Astrocyte (in vitro differentiated cells and primary cell): ENCODE measurements around the gene TBXAS1. TPM values are rescaled to one million over a fixed set of nuclear protein-coding genes. Genes with fewer than 3 reads are reported as not detected.

Experiments used
- DNase-seq: peaks from one replicate; pipeline ENCODE4 v3.0.0-alpha.2; 2010; ENCODE audit warnings: low read depth
- FAIRE-seq: peaks from 2 replicates; lab custom pipeline; 2011; peaks lifted over from hg19 to GRCh38; lab: Jason Lieb, UNC
- H2AFZ ChIP-seq: 2 replicates; pipeline ENCODE4 v1.6.0; 2012; ENCODE audit warnings: low read depth, low read length, inconsistent platforms
- H3K27ac ChIP-seq: 2 replicates; pipeline ENCODE4 v1.5.1; 2011; ENCODE audit warnings: low read depth, low read length, inconsistent platforms
- H3K27me3 ChIP-seq: 2 replicates; pipeline ENCODE4 v1.6.0; 2011; ENCODE audit warnings: low read length, inconsistent platforms; ENCODE audit not compliant: insufficient read depth
- H3K36me3 ChIP-seq: 2 replicates; pipeline ENCODE4 v1.5.1; 2011; ENCODE audit warnings: low read length, inconsistent platforms; ENCODE audit not compliant: insufficient read depth
- H3K4me1 ChIP-seq: 2 replicates; pipeline ENCODE4 v1.5.1; 2011; ENCODE audit warnings: low read length, inconsistent platforms; ENCODE audit not compliant: insufficient read depth
- H3K4me2 ChIP-seq: 2 replicates; pipeline ENCODE4 v1.6.0; 2012; ENCODE audit warnings: low read length, inconsistent platforms
- H3K4me3 ChIP-seq: 2 replicates; pipeline ENCODE4 v1.5.1; 2011; ENCODE audit warnings: low read depth, mild to moderate bottlenecking, low read length, inconsistent platforms; ENCODE audit not compliant: insufficient read depth
- H3K79me2 ChIP-seq: 2 replicates; pipeline ENCODE4 v1.6.0; 2012; ENCODE audit warnings: mild to moderate bottlenecking, low read length, inconsistent platforms; ENCODE audit not compliant: insufficient read depth
- H3K9ac ChIP-seq: 2 replicates; pipeline ENCODE4 v1.6.0; 2012; ENCODE audit warnings: mild to moderate bottlenecking, low read length, inconsistent platforms
- H3K9me3 ChIP-seq: 2 replicates; pipeline ENCODE4 v1.5.1; 2012; ENCODE audit warnings: low read depth, mild to moderate bottlenecking, low read length, inconsistent platforms; ENCODE audit not compliant: insufficient read depth
- H4K20me1 ChIP-seq: 2 replicates; pipeline ENCODE4 v1.6.0; 2012; ENCODE audit warnings: low read length, inconsistent platforms; ENCODE audit not compliant: insufficient read depth
- H3K27ac Mint-ChIP-seq: one replicate; pipeline ENCODE4 v1.8.0; 2021; ENCODE audit warnings: mild to moderate bottlenecking, mixed read lengths; ENCODE audit not compliant: unreplicated experiment
- H3K27me3 Mint-ChIP-seq: one replicate; pipeline ENCODE4 v1.8.0; 2021; ENCODE audit warnings: low read depth, mixed read lengths; ENCODE audit not compliant: unreplicated experiment
- H3K36me3 Mint-ChIP-seq: one replicate; pipeline ENCODE4 v1.8.0; 2021; ENCODE audit warnings: low read depth, mixed read lengths; ENCODE audit not compliant: unreplicated experiment
- H3K4me1 Mint-ChIP-seq: one replicate; pipeline ENCODE4 v1.8.0; 2021; ENCODE audit warnings: low read depth, mixed read lengths; ENCODE audit not compliant: unreplicated experiment
- H3K4me3 Mint-ChIP-seq: one replicate; pipeline ENCODE4 v1.8.0; 2021; ENCODE audit warnings: mild to moderate bottlenecking, moderate library complexity, mixed read lengths; ENCODE audit not compliant: unreplicated experiment
- H3K9me3 Mint-ChIP-seq: one replicate; pipeline ENCODE4 v1.8.0; 2021; ENCODE audit warnings: mild to moderate bottlenecking, mixed read lengths; ENCODE audit not compliant: unreplicated experiment
- EZH2 ChIP-seq: IDR thresholded peaks from 2 replicates; pipeline ENCODE4 v1.6.1; 2012; ENCODE audit warnings: mild to moderate bottlenecking, low read length, inconsistent platforms; ENCODE audit not compliant: insufficient read depth
- total RNA-seq: library from RNA; stranded (reverse); gene quantifications from 2 replicates; pipeline ENCODE4 v1.2.1, GENCODE V29; 2021
- TF ChIP-seq, protein P1 (sequence below): IDR thresholded peaks from 2 replicates; pipeline ENCODE4 v1.5.1; 2011; ENCODE audit warnings: low read depth, mild to moderate bottlenecking, inconsistent platforms, low read length, moderate library complexity; ENCODE audit not compliant: insufficient read depth

The TBXAS1 gene
- total RNA-seq, 1 donor from 2014 or later, result 1.1 TPM

DNA sequence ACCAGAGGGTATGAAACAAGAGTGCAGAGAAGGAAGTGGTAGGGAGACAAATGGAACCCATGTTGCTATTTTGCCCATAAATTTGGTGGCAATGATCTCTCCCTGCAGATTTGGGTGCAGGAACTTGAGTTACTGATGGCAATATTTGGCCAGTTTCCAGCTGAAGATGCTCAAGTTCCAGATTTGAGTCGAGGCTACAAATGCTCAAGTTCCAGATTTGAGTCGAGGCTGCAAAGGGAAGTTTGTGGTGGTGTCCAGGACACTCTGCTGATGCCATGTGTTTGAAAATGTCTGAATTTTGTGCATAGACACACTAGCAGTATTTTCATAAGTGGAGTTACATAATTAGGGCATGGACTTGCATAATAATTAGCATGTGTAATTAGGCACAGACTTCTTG is 40.8 kb downstream of the TBXAS1 start:
- Histone ChIP-seq H3K4me2 (no peak overlapping the region), H3K27ac (no peak overlapping the region), H3K36me3 (no peaks in the 10 kb centered on the region), H3K9ac (no peak overlapping the region), H3K4me1 (no peaks in the 10 kb centered on the region), H2AFZ (no peak overlapping the region), H3K27me3 (no peaks in the 10 kb centered on the region), H4K20me1 (no peaks in the 10 kb centered on the region), H3K4me3 (no peak overlapping the region), H3K79me2 (no peaks in the 10 kb centered on the region), H3K9me3 (peaks cover 4% of the 10 kb centered on the region)
- H3K9me3 Mint-ChIP-seq, result peaks cover 9% of the 10 kb centered on the region
- H3K4me1 Mint-ChIP-seq, result peaks cover 7% of the 10 kb centered on the region
- H3K4me3 Mint-ChIP-seq, result no peak overlapping the region
- no peak for FAIRE-seq
- no peak for TF ChIP-seq EZH2
- TF ChIP-seq, protein P1, sequence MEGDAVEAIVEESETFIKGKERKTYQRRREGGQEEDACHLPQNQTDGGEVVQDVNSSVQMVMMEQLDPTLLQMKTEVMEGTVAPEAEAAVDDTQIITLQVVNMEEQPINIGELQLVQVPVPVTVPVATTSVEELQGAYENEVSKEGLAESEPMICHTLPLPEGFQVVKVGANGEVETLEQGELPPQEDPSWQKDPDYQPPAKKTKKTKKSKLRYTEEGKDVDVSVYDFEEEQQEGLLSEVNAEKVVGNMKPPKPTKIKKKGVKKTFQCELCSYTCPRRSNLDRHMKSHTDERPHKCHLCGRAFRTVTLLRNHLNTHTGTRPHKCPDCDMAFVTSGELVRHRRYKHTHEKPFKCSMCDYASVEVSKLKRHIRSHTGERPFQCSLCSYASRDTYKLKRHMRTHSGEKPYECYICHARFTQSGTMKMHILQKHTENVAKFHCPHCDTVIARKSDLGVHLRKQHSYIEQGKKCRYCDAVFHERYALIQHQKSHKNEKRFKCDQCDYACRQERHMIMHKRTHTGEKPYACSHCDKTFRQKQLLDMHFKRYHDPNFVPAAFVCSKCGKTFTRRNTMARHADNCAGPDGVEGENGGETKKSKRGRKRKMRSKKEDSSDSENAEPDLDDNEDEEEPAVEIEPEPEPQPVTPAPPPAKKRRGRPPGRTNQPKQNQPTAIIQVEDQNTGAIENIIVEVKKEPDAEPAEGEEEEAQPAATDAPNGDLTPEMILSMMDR, result no peak
- no peak overlapping the region for H3K27ac Mint-ChIP-seq
- DNase-seq, result no peak
- peaks cover 5% of the 10 kb centered on the region for H3K27me3 Mint-ChIP-seq
- peaks cover 1% of the 10 kb centered on the region for H3K36me3 Mint-ChIP-seq

DNA sequence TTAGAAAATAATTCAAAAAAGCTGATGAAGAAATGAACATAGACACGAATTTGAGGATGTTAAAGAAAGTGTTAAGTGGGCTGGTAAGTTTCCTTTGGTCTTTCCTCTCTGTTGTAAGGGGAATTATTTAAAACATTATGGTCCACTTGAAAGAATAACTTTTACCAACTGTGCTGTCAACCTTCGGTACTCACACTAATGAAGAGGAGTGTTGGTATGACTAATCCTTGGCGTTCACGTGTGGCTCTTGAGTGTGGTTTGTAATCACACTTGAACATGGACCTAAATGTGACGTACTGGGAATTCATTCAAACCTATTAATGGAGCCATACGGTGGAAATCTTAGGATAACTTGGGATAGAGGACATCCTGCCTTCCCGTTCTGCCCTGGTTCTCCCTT is 41.3 kb downstream of the TBXAS1 start:
- Mint-ChIP-seq H3K9me3 (peaks cover 6% of the 10 kb centered on the region), H3K4me1 (peaks cover 7% of the 10 kb centered on the region), H3K4me3 (no peak overlapping the region), H3K27me3 (peaks cover 5% of the 10 kb centered on the region), H3K27ac (no peak overlapping the region), H3K36me3 (peaks cover 1% of the 10 kb centered on the region)
- Histone ChIP-seq H3K4me2 (no peak overlapping the region), H3K9ac (no peak overlapping the region), H3K27me3 (no peaks in the 10 kb centered on the region), H3K27ac (no peak overlapping the region), H4K20me1 (no peaks in the 10 kb centered on the region), H3K9me3 (peaks cover 4% of the 10 kb centered on the region), H3K4me1 (no peaks in the 10 kb centered on the region), H3K79me2 (no peaks in the 10 kb centered on the region), H3K4me3 (no peak overlapping the region), H3K36me3 (no peaks in the 10 kb centered on the region), H2AFZ (no peak overlapping the region)
- FAIRE-seq, result no peak
- peak; percentile 43 for DNase-seq
- TF ChIP-seq, protein P1, result no peak
- no peak for TF ChIP-seq EZH2

DNA sequence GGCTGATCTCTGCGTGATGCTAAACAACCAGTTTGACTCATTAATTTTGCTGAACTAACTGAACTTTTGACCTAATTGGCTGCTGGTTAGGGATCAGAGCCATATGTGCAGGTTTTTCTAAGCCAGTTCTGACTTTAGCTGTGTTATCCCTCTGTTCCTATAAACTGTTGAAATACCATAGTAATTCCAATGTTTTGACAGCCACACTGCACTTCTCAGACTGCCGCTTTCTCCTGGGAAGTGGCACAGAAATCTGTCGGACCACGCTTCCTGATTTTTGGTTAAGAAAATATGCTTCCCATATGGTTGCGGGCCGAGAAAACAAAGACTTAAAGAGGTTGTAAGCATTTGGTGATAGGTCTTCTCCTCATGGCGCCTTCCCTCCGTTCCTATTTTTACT is 42.3 kb downstream of the TBXAS1 start:
- Histone ChIP-seq H3K79me2 (no peaks in the 10 kb centered on the region), H3K36me3 (no peaks in the 10 kb centered on the region), H3K9ac (no peak overlapping the region), H2AFZ (no peak overlapping the region), H3K9me3 (peaks cover 4% of the 10 kb centered on the region), H3K27me3 (no peaks in the 10 kb centered on the region), H3K27ac (no peak overlapping the region), H3K4me2 (no peak overlapping the region), H3K4me3 (no peak overlapping the region), H4K20me1 (no peaks in the 10 kb centered on the region), H3K4me1 (no peaks in the 10 kb centered on the region)
- peaks cover 6% of the 10 kb centered on the region for H3K9me3 Mint-ChIP-seq
- no peak for FAIRE-seq
- H3K27ac Mint-ChIP-seq, result no peak overlapping the region
- H3K4me1 Mint-ChIP-seq, result peaks cover 7% of the 10 kb centered on the region
- H3K36me3 Mint-ChIP-seq, result peaks cover 1% of the 10 kb centered on the region
- peak; percentile 50 for DNase-seq
- H3K4me3 Mint-ChIP-seq, result no peak overlapping the region
- no peak for TF ChIP-seq EZH2
- TF ChIP-seq, protein P1, result no peak
- H3K27me3 Mint-ChIP-seq, result peaks cover 5% of the 10 kb centered on the region
